ENCODE results near the gene GSDMA. TPM values are rescaled to one million over a fixed set of nuclear protein-coding genes. Genes with fewer than 3 reads are reported as not detected.

The GSDMA gene
- total RNA-seq, 1 donor from 2014 or later: not detected

- TF ChIP-seq CTCF (IDR thresholded peaks at IDR 0.05; ENCODE audit: unreplicated experiment): no peak
- H3K27me3 Mint-ChIP-seq (ENCODE audit: unreplicated experiment): peaks cover 3% of the 10 kb centered on the region
- H3K4me3 Mint-ChIP-seq (ENCODE audit: unreplicated experiment): no peak overlapping the region
- peaks cover 11% of the 10 kb centered on the region for H3K4me1 Mint-ChIP-seq (ENCODE audit: unreplicated experiment)
- H3K9me3 Mint-ChIP-seq (ENCODE audit: unreplicated experiment): no peaks in the 10 kb centered on the region
- no peak for DNase-seq (ENCODE audit: low spot score)
- H3K36me3 Mint-ChIP-seq (ENCODE audit: low read depth, unreplicated experiment): peaks cover 11% of the 10 kb centered on the region
- H3K27ac Mint-ChIP-seq (ENCODE audit: unreplicated experiment): no peak overlapping the region
Observed at GRCh38 chr17:39919087-39919683, 43.6 kb upstream of the GSDMA start.

- Mint-ChIP-seq H3K4me1 (ENCODE audit: unreplicated experiment) (peaks cover 16% of the 10 kb centered on the region), H3K9me3 (ENCODE audit: unreplicated experiment) (no peaks in the 10 kb centered on the region), H3K27me3 (ENCODE audit: unreplicated experiment) (peaks cover 4% of the 10 kb centered on the region), H3K36me3 (ENCODE audit: low read depth, unreplicated experiment) (peaks cover 13% of the 10 kb centered on the region), H3K27ac (ENCODE audit: unreplicated experiment) (no peak overlapping the region), H3K4me3 (ENCODE audit: unreplicated experiment) (no peak overlapping the region)
- no peak for DNase-seq (ENCODE audit: low spot score)
- no peak for TF ChIP-seq CTCF (IDR thresholded peaks at IDR 0.05; ENCODE audit: unreplicated experiment)
Observed at GRCh38 chr17:39920218-39921210, 42.3 kb upstream of the GSDMA start.

- Mint-ChIP-seq H3K27me3 (ENCODE audit: unreplicated experiment) (peaks cover 4% of the 10 kb centered on the region), H3K4me1 (ENCODE audit: unreplicated experiment) (peaks cover 21% of the 10 kb centered on the region), H3K36me3 (ENCODE audit: low read depth, unreplicated experiment) (peaks cover 16% of the 10 kb centered on the region), H3K4me3 (ENCODE audit: unreplicated experiment) (no peak overlapping the region), H3K27ac (ENCODE audit: unreplicated experiment) (no peak overlapping the region), H3K9me3 (ENCODE audit: unreplicated experiment) (no peaks in the 10 kb centered on the region)
- DNase-seq (ENCODE audit: low spot score): no peak
- TF ChIP-seq CTCF (IDR thresholded peaks at IDR 0.05; ENCODE audit: unreplicated experiment): no peak
Observed at GRCh38 chr17:39921323-39921722, 41.5 kb upstream of the GSDMA start.

- Mint-ChIP-seq H3K4me3 (ENCODE audit: unreplicated experiment) (no peak overlapping the region), H3K27me3 (ENCODE audit: unreplicated experiment) (peaks cover 4% of the 10 kb centered on the region), H3K27ac (ENCODE audit: unreplicated experiment) (no peak overlapping the region), H3K36me3 (ENCODE audit: low read depth, unreplicated experiment) (peaks cover 16% of the 10 kb centered on the region), H3K9me3 (ENCODE audit: unreplicated experiment) (no peaks in the 10 kb centered on the region), H3K4me1 (ENCODE audit: unreplicated experiment) (peaks cover 26% of the 10 kb centered on the region)
- no peak for TF ChIP-seq CTCF (IDR thresholded peaks at IDR 0.05; ENCODE audit: unreplicated experiment)
- DNase-seq (ENCODE audit: low spot score): no peak
Observed at GRCh38 chr17:39922006-39922405, 40.8 kb upstream of the GSDMA start.

- Mint-ChIP-seq H3K9me3 (ENCODE audit: unreplicated experiment) (no peaks in the 10 kb centered on the region), H3K27me3 (ENCODE audit: unreplicated experiment) (peaks cover 6% of the 10 kb centered on the region), H3K4me3 (ENCODE audit: unreplicated experiment) (peak overlapping the region; percentile 21), H3K36me3 (ENCODE audit: low read depth, unreplicated experiment) (peaks cover 16% of the 10 kb centered on the region), H3K4me1 (ENCODE audit: unreplicated experiment) (peaks cover 32% of the 10 kb centered on the region), H3K27ac (ENCODE audit: unreplicated experiment) (no peak overlapping the region)
- DNase-seq (ENCODE audit: low spot score): no peak
- TF ChIP-seq CTCF (IDR thresholded peaks at IDR 0.05; ENCODE audit: unreplicated experiment): no peak
Observed at GRCh38 chr17:39923230-39923629, 39.6 kb upstream of the GSDMA start.
